OCI-LY1 (cell line): Measurements from ENCODE around the gene ARHGEF18.

Experiments used
- CTCF ChIP-seq: fragments of 200-600 bp; sonication (generic), shearing (Covaris generic); IDR thresholded peaks from 2 replicates; pipeline ENCODE4 v1.5.1; 2017; ENCODE audit warnings: mild to moderate bottlenecking, antibody characterized with exemption, low read length, moderate library complexity, mixed read lengths
- EZH2 ChIP-seq: fragments of 200-600 bp; sonication (generic), shearing (Covaris generic); IDR thresholded peaks from 2 replicates; pipeline ENCODE4 v1.8.0; 2017; ENCODE audit warnings: borderline replicate concordance, mixed run types, mild to moderate bottlenecking, antibody characterized with exemption, low read length, moderate library complexity, mixed read lengths

- TF ChIP-seq CTCF: no peak
- no peak for TF ChIP-seq EZH2
These were observed 36.8 kb upstream of the ARHGEF18 start for GRCh38 chr19:7311911-7312310.
